Mesendoderm (in vitro differentiated cells): ENCODE measurements around the gene PPFIA2.

ENCODE experiments used
- DNase-seq: peaks from one replicate; pipeline ENCODE4 v3.0.0; 2013
- H2AK5ac ChIP-seq: 2 replicates; pipeline ENCODE4 v1.6.1; 2013; ENCODE audit warnings: low read length, inconsistent platforms
- H2BK120ac ChIP-seq: 2 replicates; pipeline ENCODE4 v1.6.1; 2013; ENCODE audit warnings: low read depth, mild to moderate bottlenecking, low read length, moderate library complexity, mixed read lengths
- H2BK15ac ChIP-seq: replicated peaks from 2 replicates; pipeline ENCODE4 v1.6.1; 2013; ENCODE audit warnings: low read depth, mild to moderate bottlenecking, moderate library complexity
- H2BK5ac ChIP-seq: 2 replicates; pipeline ENCODE4 v1.6.1; 2013; ENCODE audit warnings: low read length, inconsistent platforms
- H3K18ac ChIP-seq: 2 replicates; pipeline ENCODE4 v1.6.1; 2013; ENCODE audit warnings: mild to moderate bottlenecking, low read length, mixed read lengths
- H3K23ac ChIP-seq: one replicate; pipeline ENCODE4 v1.6.1; 2013; ENCODE audit warnings: low read length
- H3K27ac ChIP-seq: 2 replicates; pipeline ENCODE4 v1.5.1; 2013; ENCODE audit warnings: low read depth, mild to moderate bottlenecking, inconsistent platforms, low read length, moderate library complexity
- H3K27me3 ChIP-seq: 2 replicates; pipeline ENCODE4 v1.6.1; 2013; ENCODE audit warnings: low read length, control low read depth, mild to moderate bottlenecking, inconsistent platforms; ENCODE audit not compliant: insufficient read depth, poor library complexity
- H3K36me3 ChIP-seq: 2 replicates; pipeline ENCODE4 v1.6.1; 2013; ENCODE audit warnings: low read length, inconsistent platforms; ENCODE audit not compliant: control insufficient read depth, insufficient read depth
- H3K4ac ChIP-seq: one replicate; pipeline ENCODE4 v1.6.1; 2013; ENCODE audit warnings: low read depth, mild to moderate bottlenecking, low read length, moderate library complexity
- H3K4me1 ChIP-seq: 2 replicates; pipeline ENCODE4 v1.6.1; 2013; ENCODE audit warnings: low read depth, low read length, inconsistent platforms; ENCODE audit not compliant: control insufficient read depth
- H3K4me2 ChIP-seq: 2 replicates; pipeline ENCODE4 v1.6.1; 2013; ENCODE audit warnings: low read length
- H3K4me3 ChIP-seq: 2 replicates; pipeline ENCODE4 v1.5.1; 2013; ENCODE audit warnings: mild to moderate bottlenecking, low read length
- H3K56ac ChIP-seq: one replicate; pipeline ENCODE4 v1.6.1; 2013; ENCODE audit warnings: low read length
- H3K79me1 ChIP-seq: 2 replicates; pipeline ENCODE4 v1.6.1; 2013; ENCODE audit warnings: low read length, inconsistent platforms
- H3K79me2 ChIP-seq: 2 replicates; pipeline ENCODE4 v1.6.1; 2013; ENCODE audit warnings: mild to moderate bottlenecking, low read length; ENCODE audit not compliant: control insufficient read depth, insufficient read depth
- H3K9ac ChIP-seq: 2 replicates; pipeline ENCODE4 v1.6.1; 2013; ENCODE audit warnings: low read length, inconsistent platforms
- H4K5ac ChIP-seq: one replicate; pipeline ENCODE4 v1.6.1; 2013; ENCODE audit warnings: low read length
- H4K8ac ChIP-seq: one replicate; pipeline ENCODE4 v1.6.1; 2013; ENCODE audit warnings: low read depth, mild to moderate bottlenecking, control low read depth, low read length, moderate library complexity
- WGBS: extraction: QIAGEN DNeasy Blood & Tissue Kit; methylation state at CpG from one replicate; pipeline ENCODE4 v1.1.7; 2013; ENCODE audit warnings: low lambda C conversion rate, missing lambda C conversion rate; ENCODE audit not compliant: insufficient coverage; ENCODE audit errors: extremely low coverage; 5-methylcytosine and 5-hydroxymethylcytosine counted together

Gene PPFIA2

GRCh38 chr12:81337886-81338285 is 421.3 kb downstream of the PPFIA2 start:
- no peaks in the 10 kb centered on the region for H3K4me1 ChIP-seq
- no peaks in the 10 kb centered on the region for H3K27me3 ChIP-seq
- no peaks in the 10 kb centered on the region for H3K79me2 ChIP-seq
- H3K79me1 ChIP-seq = no peaks in the 10 kb centered on the region
- no peaks in the 10 kb centered on the region for H3K36me3 ChIP-seq
- no peak overlapping the region for H3K4me3 ChIP-seq
- no peak overlapping the region for H4K5ac ChIP-seq
- no peak overlapping the region for H3K4ac ChIP-seq
- H3K27ac ChIP-seq = no peak overlapping the region
- no peak overlapping the region for H3K18ac ChIP-seq
- no peak overlapping the region for H4K8ac ChIP-seq
- no peak overlapping the region for H3K56ac ChIP-seq
- no peak overlapping the region for H2BK120ac ChIP-seq
- no peak overlapping the region for H2AK5ac ChIP-seq
- DNase-seq = no peak
- no peak overlapping the region for H3K9ac ChIP-seq
- no peak overlapping the region for H3K23ac ChIP-seq
- no peak overlapping the region for H3K4me2 ChIP-seq
- H2BK15ac ChIP-seq = no peak overlapping the region
- no CpG with 5 or more reads among the region's 2 CpGs for WGBS
- H2BK5ac ChIP-seq = no peak overlapping the region

DNA sequence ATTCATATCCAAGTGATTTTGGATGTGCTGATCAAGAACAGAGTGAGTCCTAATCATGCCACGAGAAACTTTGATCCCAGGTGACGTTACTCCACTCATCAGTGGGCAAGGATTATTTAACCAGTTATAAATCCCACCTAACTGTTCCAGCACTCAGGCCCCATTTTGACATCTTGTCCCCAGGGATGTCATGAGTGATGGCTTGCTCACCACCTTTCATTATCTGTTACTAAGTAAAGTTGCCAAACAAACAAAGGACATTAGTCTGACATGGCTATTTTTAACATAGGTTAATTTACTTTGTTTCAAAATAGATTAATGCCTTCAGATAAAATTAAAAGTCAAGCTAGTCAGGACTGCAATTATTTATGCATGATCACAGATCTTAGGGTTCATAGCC is 425.3 kb downstream of the PPFIA2 start:
- no peaks in the 10 kb centered on the region for H3K79me1 ChIP-seq
- H4K5ac ChIP-seq = no peak overlapping the region
- no peak for DNase-seq
- no CpG with 5 or more reads among the region's 2 CpGs for WGBS
- H4K8ac ChIP-seq = no peak overlapping the region
- H3K27me3 ChIP-seq = no peaks in the 10 kb centered on the region
- H2BK5ac ChIP-seq = no peak overlapping the region
- H2BK15ac ChIP-seq = no peak overlapping the region
- no peak overlapping the region for H3K9ac ChIP-seq
- H3K4me3 ChIP-seq = no peak overlapping the region
- no peaks in the 10 kb centered on the region for H3K4me1 ChIP-seq
- no peak overlapping the region for H3K27ac ChIP-seq
- no peaks in the 10 kb centered on the region for H3K79me2 ChIP-seq
- no peak overlapping the region for H3K18ac ChIP-seq
- no peak overlapping the region for H2BK120ac ChIP-seq
- H3K4me2 ChIP-seq = no peak overlapping the region
- no peak overlapping the region for H3K56ac ChIP-seq
- no peak overlapping the region for H2AK5ac ChIP-seq
- H3K36me3 ChIP-seq = no peaks in the 10 kb centered on the region
- H3K4ac ChIP-seq = no peak overlapping the region
- H3K23ac ChIP-seq = no peak overlapping the region

DNA sequence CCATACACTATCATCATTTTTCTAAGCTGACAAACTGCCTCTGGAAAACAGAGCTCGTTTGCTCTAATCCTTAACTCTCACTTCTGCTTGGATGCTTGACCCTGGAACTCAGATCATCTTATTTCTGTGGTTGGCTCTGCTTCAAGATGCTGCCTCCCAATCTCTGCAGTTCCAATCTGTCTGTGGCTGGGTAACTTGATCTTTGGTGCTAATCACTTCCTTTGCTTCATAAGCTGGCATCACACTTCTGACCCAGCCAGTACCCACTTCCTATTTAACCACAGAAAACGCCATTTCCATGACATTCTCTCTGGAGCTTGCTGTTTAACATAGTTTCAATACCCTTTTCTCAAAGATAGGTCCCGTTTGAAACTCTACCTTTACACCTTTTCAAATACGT is 427.1 kb downstream of the PPFIA2 start:
- no CpG with 5 or more reads among the region's 4 CpGs for WGBS
- Histone ChIP-seq H3K4ac (no peak overlapping the region), H3K4me1 (no peaks in the 10 kb centered on the region), H3K79me2 (no peaks in the 10 kb centered on the region), H3K36me3 (no peaks in the 10 kb centered on the region), H4K8ac (no peak overlapping the region), H2BK5ac (no peak overlapping the region), H2BK120ac (no peak overlapping the region), H3K56ac (no peak overlapping the region), H3K4me2 (no peak overlapping the region), H3K23ac (no peak overlapping the region), H3K18ac (no peak overlapping the region), H3K4me3 (no peak overlapping the region), H2AK5ac (no peak overlapping the region), H3K27me3 (no peaks in the 10 kb centered on the region), H3K9ac (no peak overlapping the region), H3K27ac (no peak overlapping the region), H3K79me1 (no peaks in the 10 kb centered on the region), H2BK15ac (no peak overlapping the region), H4K5ac (no peak overlapping the region)
- no peak for DNase-seq

DNA sequence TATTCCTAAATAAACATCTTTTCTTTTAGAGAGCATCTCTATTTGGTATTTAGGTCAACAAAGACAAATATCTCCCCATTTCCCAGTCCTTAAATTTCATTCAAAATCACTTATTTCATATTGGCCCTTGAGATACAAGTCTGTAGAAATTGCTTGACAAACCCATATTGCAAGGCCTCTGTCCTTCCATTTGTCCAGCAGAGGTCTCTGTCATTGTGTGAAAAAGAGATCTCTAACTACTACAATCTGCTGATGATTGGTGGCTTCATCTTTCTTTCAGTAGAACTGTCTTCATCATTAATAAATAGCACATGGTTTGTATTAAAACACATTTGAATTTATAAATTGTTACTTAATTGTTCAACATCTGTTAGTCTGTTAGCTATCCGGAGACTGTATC is 428.7 kb downstream of the PPFIA2 start:
- no peak overlapping the region for H4K5ac ChIP-seq
- no peak overlapping the region for H2BK120ac ChIP-seq
- no peak overlapping the region for H3K9ac ChIP-seq
- H3K36me3 ChIP-seq = no peaks in the 10 kb centered on the region
- no peak overlapping the region for H3K4me2 ChIP-seq
- H3K23ac ChIP-seq = no peak overlapping the region
- no peak overlapping the region for H3K27ac ChIP-seq
- WGBS = no CpG with 5 or more reads among the region's 1 CpG
- H3K56ac ChIP-seq = no peak overlapping the region
- no peak overlapping the region for H3K18ac ChIP-seq
- H4K8ac ChIP-seq = no peak overlapping the region
- H3K79me2 ChIP-seq = no peaks in the 10 kb centered on the region
- no peak overlapping the region for H2BK15ac ChIP-seq
- H3K79me1 ChIP-seq = no peaks in the 10 kb centered on the region
- H2BK5ac ChIP-seq = no peak overlapping the region
- H3K4me1 ChIP-seq = no peaks in the 10 kb centered on the region
- H3K4me3 ChIP-seq = no peak overlapping the region
- no peak overlapping the region for H2AK5ac ChIP-seq
- DNase-seq = peak; percentile 15
- H3K4ac ChIP-seq = no peak overlapping the region
- no peaks in the 10 kb centered on the region for H3K27me3 ChIP-seq

- Histone ChIP-seq H2BK120ac (no peak overlapping the region), H2BK5ac (no peak overlapping the region), H3K27ac (no peak overlapping the region), H3K9ac (no peak overlapping the region), H4K8ac (no peak overlapping the region), H3K4me3 (no peak overlapping the region), H3K56ac (no peak overlapping the region), H2AK5ac (no peak overlapping the region), H3K18ac (no peak overlapping the region), H4K5ac (no peak overlapping the region), H3K36me3 (no peaks in the 10 kb centered on the region), H3K79me1 (no peaks in the 10 kb centered on the region), H3K79me2 (no peaks in the 10 kb centered on the region), H3K4ac (no peak overlapping the region), H3K27me3 (no peaks in the 10 kb centered on the region), H3K4me1 (no peaks in the 10 kb centered on the region), H3K23ac (no peak overlapping the region), H3K4me2 (no peak overlapping the region), H2BK15ac (no peak overlapping the region)
- peak; percentile 80 for DNase-seq
- WGBS = no CpG with 5 or more reads among the region's 2 CpGs
Measured at GRCh38 chr12:81329085-81329484, 430.1 kb downstream of the PPFIA2 start.

- no peak overlapping the region for H3K4me3 ChIP-seq
- H2AK5ac ChIP-seq = no peak overlapping the region
Measured at GRCh38 chr12:81327425-81327824, 431.7 kb downstream of the PPFIA2 start.

More at GRCh38 chr12:81327425-81327824, 431.7 kb downstream of the PPFIA2 start:
- Histone ChIP-seq H4K8ac (no peak overlapping the region), H3K4me1 (no peaks in the 10 kb centered on the region), H4K5ac (no peak overlapping the region), H3K18ac (no peak overlapping the region), H3K23ac (no peak overlapping the region), H3K27ac (no peak overlapping the region), H2BK5ac (no peak overlapping the region), H3K4me2 (no peak overlapping the region), H3K79me1 (no peaks in the 10 kb centered on the region), H3K9ac (no peak overlapping the region), H3K4ac (no peak overlapping the region), H2BK120ac (no peak overlapping the region), H2BK15ac (no peak overlapping the region), H3K27me3 (no peaks in the 10 kb centered on the region), H3K79me2 (no peaks in the 10 kb centered on the region), H3K56ac (no peak overlapping the region), H3K36me3 (no peaks in the 10 kb centered on the region)
- DNase-seq = no peak
